HUES64 (cell line): Measurements from ENCODE around the gene GAL3ST1.

Experiments used
- H3K27ac ChIP-seq: 2 replicates; pipeline ENCODE4 v1.7.0; 2013; ENCODE audit warnings: low read depth, low read length, inconsistent platforms
- H3K27me3 ChIP-seq: 2 replicates; pipeline ENCODE4 v1.6.1; 2013; ENCODE audit warnings: mild to moderate bottlenecking, low read length; ENCODE audit not compliant: insufficient read depth
- H3K36me3 ChIP-seq: 2 replicates; pipeline ENCODE4 v1.6.1; 2013; ENCODE audit warnings: mild to moderate bottlenecking, low read length; ENCODE audit not compliant: insufficient read depth
- H3K4me1 ChIP-seq: 2 replicates; pipeline ENCODE4 v1.6.1; 2013; ENCODE audit warnings: mild to moderate bottlenecking, low read length, moderate library complexity; ENCODE audit not compliant: insufficient read depth
- H3K4me3 ChIP-seq: 2 replicates; pipeline ENCODE4 v1.5.1; 2013; ENCODE audit warnings: mild to moderate bottlenecking, low read length, moderate library complexity
- H3K9ac ChIP-seq: 2 replicates; pipeline ENCODE4 v1.6.1; 2013; ENCODE audit warnings: mild to moderate bottlenecking, low read depth, low read length
- H3K9me3 ChIP-seq: 2 replicates; pipeline ENCODE4 v1.6.1; 2013; ENCODE audit warnings: low read depth, low read length; ENCODE audit not compliant: insufficient read depth
- WGBS: fragments of 150-250, 120-280 bp; methylation state at CpG from one replicate; pipeline ENCODE4 v1.1.7; 2013; ENCODE audit warnings: missing lambda C conversion rate; 5-methylcytosine and 5-hydroxymethylcytosine counted together

Gene GAL3ST1

DNA sequence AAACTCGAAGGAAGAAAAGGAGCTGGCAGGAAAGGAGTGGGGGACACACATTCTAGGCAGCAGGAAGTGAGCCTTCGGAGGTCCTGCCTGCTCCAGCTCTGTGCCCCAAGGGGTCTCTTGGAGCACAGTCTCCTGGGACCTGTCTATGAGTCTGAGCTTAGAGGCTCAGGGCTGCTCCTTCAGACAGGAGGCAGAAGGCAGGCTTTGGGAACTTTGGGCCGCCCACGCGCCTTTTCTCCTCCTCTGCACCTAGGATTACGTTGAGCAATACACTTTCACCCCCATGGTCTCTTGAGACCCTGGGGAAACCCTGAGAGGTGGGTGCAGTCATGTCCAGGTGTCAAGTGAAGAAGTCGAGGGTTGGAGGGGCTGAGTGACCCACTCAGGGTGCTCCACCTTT, 33.5 kb upstream of the GAL3ST1 start:
- 93% methylated on average over 7 of the region's 7 CpGs for WGBS
- Histone ChIP-seq H3K27ac (0 out of 2 replicates have a peak overlapping the region, but pooled peaks have one; percentile 39), H3K36me3 (peaks cover 28% of the 10 kb centered on the region), H3K9me3 (no peaks in the 10 kb centered on the region), H3K9ac (peak overlapping the region; percentile 68; the same call in 1 of the 2 replicates), H3K4me1 (peaks cover 37% of the 10 kb centered on the region), H3K27me3 (no peaks in the 10 kb centered on the region), H3K4me3 (peak overlapping the region; percentile 56)

GRCh38 chr22:30607300-30607930, 33.0 kb upstream of the GAL3ST1 start:
- Histone ChIP-seq H3K9me3 (no peaks in the 10 kb centered on the region), H3K36me3 (peaks cover 24% of the 10 kb centered on the region), H3K27me3 (no peaks in the 10 kb centered on the region), H3K4me1 (peaks cover 37% of the 10 kb centered on the region), H3K9ac (peak overlapping the region; percentile 68), H3K4me3 (peak overlapping the region; percentile 56), H3K27ac (peak overlapping the region; percentile 91)
- 86% methylated on average over 7 of the region's 7 CpGs for WGBS

GRCh38 chr22:30606455-30607299, 32.2 kb upstream of the GAL3ST1 start, which contains the start of gene TCN2:
Gene TCN2, plus strand, starts transcription at chr22:30607174. Its CDS starts 158 bp downstream, at chr22:30607332.
- Histone ChIP-seq H3K9me3 (no peaks in the 10 kb centered on the region), H3K36me3 (peaks cover 17% of the 10 kb centered on the region), H3K27me3 (no peaks in the 10 kb centered on the region), H3K4me1 (peaks cover 37% of the 10 kb centered on the region), H3K27ac (peak within 1 kb of the TSS; percentile 91), H3K4me3 (peak within 1 kb of the TSS; percentile 56), H3K9ac (peak within 1 kb of the TSS; percentile 68)
- WGBS, result 5% methylated on average over 21 of the region's 24 CpGs

GRCh38 chr22:30605449-30606110, 31.1 kb upstream of the GAL3ST1 start:
- peak overlapping the region; percentile 45 for H3K4me3 ChIP-seq
- peaks cover 6% of the 10 kb centered on the region for H3K36me3 ChIP-seq
- H3K4me1 ChIP-seq, result peaks cover 37% of the 10 kb centered on the region
- H3K9me3 ChIP-seq, result no peaks in the 10 kb centered on the region
- H3K27me3 ChIP-seq, result no peaks in the 10 kb centered on the region
- H3K9ac ChIP-seq, result peak overlapping the region; percentile 61
- WGBS, result 72% methylated on average over 9 of the region's 9 CpGs
- H3K27ac ChIP-seq, result peak overlapping the region; percentile 84

DNA sequence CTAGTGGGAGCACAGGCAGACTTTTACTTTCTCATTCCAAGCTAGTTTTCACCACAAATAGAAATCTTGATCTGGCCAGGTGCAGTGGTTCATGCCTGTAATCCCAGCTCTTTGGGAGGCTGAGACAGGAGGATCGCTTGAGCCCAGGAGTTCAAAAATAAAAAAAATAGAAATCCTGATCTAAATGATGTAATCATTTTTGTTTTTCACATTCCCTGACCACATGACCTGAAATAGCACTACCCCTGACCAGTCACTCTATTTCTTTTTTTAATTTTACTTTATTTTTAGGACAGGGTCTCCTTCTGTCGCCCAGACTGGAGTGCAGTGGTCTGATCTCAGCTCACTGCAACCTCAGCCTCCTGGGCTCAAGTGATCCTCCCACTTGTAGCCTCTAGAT, 30.3 kb upstream of the GAL3ST1 start:
- WGBS, result 97% methylated on average over 2 of the region's 2 CpGs

DNA sequence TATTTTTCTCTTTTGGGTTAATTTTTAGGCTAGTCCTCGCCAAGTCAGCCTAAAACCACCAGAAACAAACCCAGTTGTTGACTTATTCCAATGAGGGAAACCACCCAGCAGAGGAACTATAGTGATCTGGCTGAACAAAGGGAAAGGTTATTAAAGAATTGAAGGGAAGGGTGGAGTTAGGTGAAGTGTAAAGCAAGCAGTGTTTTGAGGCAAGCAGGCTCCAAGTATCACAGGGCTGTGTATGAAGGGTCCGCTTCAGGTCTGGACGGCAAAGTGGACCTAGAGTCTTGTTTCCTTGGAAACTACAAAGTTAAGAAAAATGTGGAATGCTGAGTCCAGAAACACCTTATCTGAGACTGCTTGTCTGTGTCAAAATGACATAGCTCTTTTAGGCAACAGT, 29.3 kb upstream of the GAL3ST1 start:
- H3K27ac ChIP-seq, result no peak overlapping the region
- H3K36me3 ChIP-seq, result no peaks in the 10 kb centered on the region
- no peaks in the 10 kb centered on the region for H3K9me3 ChIP-seq
- H3K4me1 ChIP-seq, result peaks cover 25% of the 10 kb centered on the region
- no peaks in the 10 kb centered on the region for H3K27me3 ChIP-seq
- no peak overlapping the region for H3K9ac ChIP-seq
- WGBS, result 87% methylated on average over 3 of the region's 3 CpGs
- no peak overlapping the region for H3K4me3 ChIP-seq

More for the DNA sequence above, 30.3 kb upstream of the GAL3ST1 start:
- Histone ChIP-seq H3K27me3 (no peaks in the 10 kb centered on the region), H3K4me3 (no peak overlapping the region), H3K36me3 (no peaks in the 10 kb centered on the region), H3K9me3 (no peaks in the 10 kb centered on the region), H3K27ac (no peak overlapping the region), H3K9ac (no peak overlapping the region), H3K4me1 (peaks cover 34% of the 10 kb centered on the region)

DNA sequence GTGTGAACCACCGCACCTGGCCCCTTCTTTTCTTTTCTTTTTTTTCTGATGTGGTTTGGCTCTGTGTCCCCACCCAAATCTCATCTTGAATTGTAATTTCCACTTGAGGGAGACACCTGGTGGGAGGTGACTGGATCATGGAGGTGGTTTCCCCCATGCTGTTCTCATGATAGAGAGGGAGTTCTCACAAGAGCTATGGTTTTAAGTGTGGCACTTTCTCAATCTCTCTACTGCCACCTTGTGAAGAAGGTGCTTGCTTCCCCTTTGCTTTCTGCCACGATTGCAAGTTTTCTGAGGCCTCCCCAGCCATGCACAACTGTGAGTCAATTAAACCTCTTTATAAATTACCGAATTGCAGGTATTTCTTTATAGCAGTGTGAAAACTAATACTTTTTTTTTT, 27.6 kb upstream of the GAL3ST1 start:
- no peak overlapping the region for H3K27ac ChIP-seq
- no peaks in the 10 kb centered on the region for H3K27me3 ChIP-seq
- H3K9ac ChIP-seq, result no peak overlapping the region
- 69% methylated on average over 2 of the region's 3 CpGs for WGBS
- H3K4me1 ChIP-seq, result peaks cover 12% of the 10 kb centered on the region
- no peaks in the 10 kb centered on the region for H3K36me3 ChIP-seq
- no peaks in the 10 kb centered on the region for H3K9me3 ChIP-seq
- H3K4me3 ChIP-seq, result no peak overlapping the region

DNA sequence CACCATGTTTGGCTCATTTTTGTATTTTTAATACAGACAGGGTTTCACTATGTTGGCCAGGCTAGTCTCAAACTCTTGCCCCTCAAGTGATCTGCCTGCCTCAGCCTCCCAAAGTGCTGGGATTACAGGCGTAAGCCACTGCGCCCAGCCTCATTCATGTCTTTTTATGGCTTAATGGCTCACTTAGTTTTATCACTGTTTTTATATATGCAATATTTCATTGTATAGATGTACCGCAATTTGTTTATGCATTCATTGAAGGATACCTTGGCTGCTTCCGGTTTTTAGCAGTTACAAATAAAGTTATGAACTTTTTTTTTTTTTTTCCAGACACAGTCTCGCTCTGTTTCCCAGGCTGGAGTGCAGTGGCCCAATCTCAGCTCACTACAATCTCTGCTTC, 27.0 kb upstream of the GAL3ST1 start:
- Histone ChIP-seq H3K9me3 (no peaks in the 10 kb centered on the region), H3K9ac (no peak overlapping the region), H3K27me3 (no peaks in the 10 kb centered on the region), H3K27ac (no peak overlapping the region), H3K36me3 (no peaks in the 10 kb centered on the region), H3K4me3 (no peak overlapping the region), H3K4me1 (peaks cover 12% of the 10 kb centered on the region)
- 95% methylated on average over 5 of the region's 5 CpGs for WGBS

DNA sequence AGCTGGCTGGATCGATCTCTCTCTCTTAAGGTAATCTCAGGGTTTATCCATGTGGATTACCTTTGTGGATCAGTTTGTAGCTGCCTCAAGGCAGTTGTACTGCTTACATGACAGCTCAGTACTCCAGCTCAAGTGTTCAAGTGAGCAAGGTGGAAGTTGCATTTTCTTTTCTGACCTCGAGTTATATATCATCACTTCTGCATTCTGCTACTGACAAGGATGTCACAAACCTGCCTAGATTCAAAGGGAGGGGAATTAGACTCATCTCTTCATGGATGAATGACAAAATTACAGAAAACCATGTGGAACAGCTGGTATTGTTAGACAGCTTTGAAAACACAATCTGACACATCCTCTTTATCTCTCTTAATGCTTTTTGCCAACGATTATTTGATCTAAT, 26.5 kb upstream of the GAL3ST1 start:
- Histone ChIP-seq H3K9me3 (no peaks in the 10 kb centered on the region), H3K27ac (no peak overlapping the region), H3K36me3 (no peaks in the 10 kb centered on the region), H3K4me1 (peaks cover 8% of the 10 kb centered on the region), H3K9ac (no peak overlapping the region), H3K4me3 (no peak overlapping the region), H3K27me3 (no peaks in the 10 kb centered on the region)
- 93% methylated on average over 2 of the region's 3 CpGs for WGBS

GRCh38 chr22:30598986-30599385, 24.5 kb upstream of the GAL3ST1 start:
- Histone ChIP-seq H3K4me1 (no peaks in the 10 kb centered on the region), H3K9ac (no peak overlapping the region), H3K9me3 (no peaks in the 10 kb centered on the region), H3K4me3 (no peak overlapping the region), H3K27me3 (peaks cover 4% of the 10 kb centered on the region; the same call in 1 of the 2 replicates), H3K27ac (no peak overlapping the region), H3K36me3 (no peaks in the 10 kb centered on the region)
- WGBS, result 91% methylated on average over 3 of the region's 3 CpGs

- Histone ChIP-seq H3K4me1 (no peaks in the 10 kb centered on the region), H3K27ac (no peak overlapping the region), H3K36me3 (no peaks in the 10 kb centered on the region), H3K4me3 (no peak overlapping the region), H3K27me3 (peaks cover 17% of the 10 kb centered on the region; the same call in 1 of the 2 replicates), H3K9ac (no peak overlapping the region), H3K9me3 (no peaks in the 10 kb centered on the region)
- 93% methylated on average over 29 of the region's 29 CpGs for WGBS
These were observed 22.4 kb upstream of the GAL3ST1 start for GRCh38 chr22:30596886-30597285.
